Neural progenitor cell (in vitro differentiated cells): Measurements from ENCODE around the gene SNCAIP. TPM values are rescaled to one million over a fixed set of nuclear protein-coding genes. Genes with fewer than 3 reads are reported as not detected.
"Not testable (repeated sequence)": the region's sequence is repeated elsewhere in the genome, so short reads cannot be mapped to it uniquely, and the experiment has no call there.

Experiments used
- DNase-seq: peaks from one replicate; pipeline ENCODE4 v3.0.0-alpha.2; 2016; ENCODE audit warnings: low spot score
- H2AFZ ChIP-seq: fragments of 200-600 bp; sonication (generic); replicated peaks from 2 replicates; pipeline ENCODE4 v1.6.1; 2016; ENCODE audit warnings: antibody characterized with exemption
- H3F3A ChIP-seq: fragments of 200-600 bp; sonication (generic); 2 replicates; pipeline ENCODE4 v1.6.1; 2016; ENCODE audit warnings: antibody characterized with exemption, low read depth
- H3K27ac ChIP-seq: fragments of 200-600 bp; sonication (generic); 2 replicates; pipeline ENCODE4 v1.5.1; 2016; ENCODE audit warnings: mild to moderate bottlenecking
- H3K27me3 ChIP-seq: fragments of 200-600 bp; sonication (generic); 2 replicates; pipeline ENCODE4 v1.6.1; 2016; ENCODE audit warnings: mild to moderate bottlenecking, moderate library complexity
- H3K36me3 ChIP-seq: fragments of 200-600 bp; sonication (generic); 2 replicates; pipeline ENCODE4 v1.5.1; 2016
- H3K4me1 ChIP-seq: fragments of 200-600 bp; sonication (generic); 2 replicates; pipeline ENCODE4 v1.6.1; 2016; ENCODE audit warnings: mixed run types
- H3K4me2 ChIP-seq: fragments of 200-600 bp; sonication (generic); 2 replicates; pipeline ENCODE4 v1.6.1; 2016
- H3K4me3 ChIP-seq: fragments of 200-600 bp; sonication (generic); 2 replicates; pipeline ENCODE4 v1.5.1; 2016
- H3K79me2 ChIP-seq: fragments of 200-600 bp; sonication (generic); 2 replicates; pipeline ENCODE4 v1.6.1; 2016; ENCODE audit warnings: low read depth
- H3K9ac ChIP-seq: fragments of 200-600 bp; sonication (generic); 2 replicates; pipeline ENCODE4 v1.6.1; 2016
- H3K9me3 ChIP-seq: fragments of 200-600 bp; sonication (generic); 2 replicates; pipeline ENCODE4 v1.5.1; 2016; ENCODE audit warnings: low read depth
- H4K20me1 ChIP-seq: fragments of 200-600 bp; sonication (generic); 2 replicates; pipeline ENCODE4 v1.6.1; 2016; ENCODE audit warnings: low read depth
- H3K27ac Mint-ChIP-seq: 3 replicates; pipeline ENCODE4 v1.8.0; 2021; ENCODE audit warnings: mixed read lengths
- H3K27me3 Mint-ChIP-seq: 2 replicates; pipeline ENCODE4 v1.8.0; 2022; ENCODE audit warnings: low read depth, mild to moderate bottlenecking, inconsistent platforms, moderate library complexity, mixed read lengths; ENCODE audit not compliant: insufficient read depth
- H3K36me3 Mint-ChIP-seq: 3 replicates; pipeline ENCODE4 v1.8.0; 2021; ENCODE audit warnings: mixed read lengths
- H3K4me1 Mint-ChIP-seq: 3 replicates; pipeline ENCODE4 v1.8.0; 2021; ENCODE audit warnings: mixed read lengths
- H3K4me3 Mint-ChIP-seq: 3 replicates; pipeline ENCODE4 v1.8.0; 2021; ENCODE audit warnings: mild to moderate bottlenecking, moderate library complexity, mixed read lengths
- H3K9me3 Mint-ChIP-seq: 3 replicates; pipeline ENCODE4 v1.8.0; 2020; ENCODE audit warnings: mixed read lengths
- CTCF ChIP-seq: fragments of 200-600 bp; sonication (generic); IDR thresholded peaks from 2 replicates; pipeline ENCODE4 v1.5.1; 2017; ENCODE audit warnings: antibody characterized with exemption, mild to moderate bottlenecking
- EZH2 ChIP-seq: fragments of 200-600 bp; sonication (generic); IDR thresholded peaks from 2 replicates; pipeline ENCODE4 v1.6.1; 2017; ENCODE audit warnings: antibody characterized with exemption, mild to moderate bottlenecking, moderate library complexity
- EZH2phosphoT487 ChIP-seq: fragments of 200-600 bp; sonication (generic); IDR thresholded peaks from 2 replicates; pipeline ENCODE4 v1.6.1; 2017; ENCODE audit warnings: antibody characterized with exemption
- total RNA-seq: library from RNA; depleted of rRNA; stranded (reverse); fragments of >200 nt; gene quantifications from 2 replicates; pipeline ENCODE4 v1.2.3, GENCODE V29; 2015; ENCODE audit warnings: low replicate concordance

Gene SNCAIP
- total RNA-seq, 1 donor from 2014 or later: 4.8 TPM

DNA sequence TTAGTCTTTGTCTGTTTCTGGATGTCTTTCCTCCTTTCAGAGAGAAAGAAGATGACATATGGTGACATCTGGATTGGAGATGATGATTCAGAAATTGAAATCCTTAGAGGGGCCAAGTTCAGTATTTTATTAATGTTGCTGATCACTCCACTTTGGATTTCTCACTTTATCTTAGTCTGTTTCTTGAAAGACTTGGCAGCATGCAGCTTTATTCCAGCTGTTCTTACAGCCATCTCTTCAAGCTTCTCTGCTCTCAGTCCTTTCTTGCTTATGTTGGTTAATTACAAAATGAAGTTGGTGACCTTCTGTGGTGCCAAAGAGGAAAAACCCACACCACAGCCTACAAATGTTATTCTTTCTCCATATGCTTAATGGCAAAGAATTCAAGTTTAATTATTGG, 62.1 kb downstream of the SNCAIP start:
- no peaks in the 10 kb centered on the region for H3K9me3 Mint-ChIP-seq
- no peak overlapping the region for H3K4me3 Mint-ChIP-seq
- no peaks in the 10 kb centered on the region for H3K4me1 Mint-ChIP-seq

DNA sequence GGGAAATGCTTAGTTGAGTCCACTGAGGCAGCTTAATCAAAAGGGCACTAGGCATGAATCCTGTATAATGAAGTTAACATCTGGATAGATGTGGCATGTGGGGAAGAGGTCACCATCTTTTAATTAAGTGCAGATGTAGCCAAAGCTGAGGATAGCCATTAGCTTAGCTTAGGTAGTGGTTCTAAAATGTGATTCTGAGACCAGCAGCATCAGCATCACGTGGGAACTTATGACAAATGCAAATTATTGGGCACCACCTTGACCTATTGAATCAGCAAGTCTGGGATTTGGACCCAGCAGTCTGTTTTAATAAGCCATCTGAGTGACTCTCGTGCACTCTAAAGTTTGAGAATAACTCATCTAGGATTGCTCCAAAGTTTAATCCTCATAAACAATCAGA, 63.8 kb downstream of the SNCAIP start:
- no peak overlapping the region for H3K27ac ChIP-seq
- no peaks in the 10 kb centered on the region for H3K9me3 ChIP-seq
- H3K9ac ChIP-seq: no peak overlapping the region
- Mint-ChIP-seq H3K4me1 (no peaks in the 10 kb centered on the region), H3K27ac (no peak overlapping the region), H3K36me3 (no peaks in the 10 kb centered on the region), H3K9me3 (no peaks in the 10 kb centered on the region), H3K27me3 (no peaks in the 10 kb centered on the region), H3K4me3 (no peak overlapping the region)
- no peaks in the 10 kb centered on the region for H3K27me3 ChIP-seq
- no peaks in the 10 kb centered on the region for H3K4me1 ChIP-seq
- H3K79me2 ChIP-seq: no peaks in the 10 kb centered on the region
- H3K4me2 ChIP-seq: no peak overlapping the region
- no peaks in the 10 kb centered on the region for H4K20me1 ChIP-seq
- H3K4me3 ChIP-seq: no peak overlapping the region
- H3F3A ChIP-seq: no peaks in the 10 kb centered on the region
- DNase-seq: no peak
- H2AFZ ChIP-seq: no peak overlapping the region
- H3K36me3 ChIP-seq: no peaks in the 10 kb centered on the region
- TF ChIP-seq EZH2phosphoT487 (no peak), CTCF (no peak), EZH2 (no peak)

More for the DNA sequence above, 62.1 kb downstream of the SNCAIP start:
- Histone ChIP-seq H3K4me1 (no peaks in the 10 kb centered on the region), H3K79me2 (no peaks in the 10 kb centered on the region), H3K27me3 (no peaks in the 10 kb centered on the region), H3K9ac (no peak overlapping the region), H3K9me3 (no peaks in the 10 kb centered on the region), H4K20me1 (no peaks in the 10 kb centered on the region), H3F3A (no peaks in the 10 kb centered on the region), H3K36me3 (no peaks in the 10 kb centered on the region), H3K27ac (no peak overlapping the region), H2AFZ (no peak overlapping the region), H3K4me2 (no peak overlapping the region), H3K4me3 (no peak overlapping the region)
- no peak for DNase-seq
- Mint-ChIP-seq H3K36me3 (no peaks in the 10 kb centered on the region), H3K27ac (no peak overlapping the region), H3K27me3 (no peaks in the 10 kb centered on the region)
- TF ChIP-seq EZH2 (no peak), CTCF (no peak), EZH2phosphoT487 (no peak)

DNA sequence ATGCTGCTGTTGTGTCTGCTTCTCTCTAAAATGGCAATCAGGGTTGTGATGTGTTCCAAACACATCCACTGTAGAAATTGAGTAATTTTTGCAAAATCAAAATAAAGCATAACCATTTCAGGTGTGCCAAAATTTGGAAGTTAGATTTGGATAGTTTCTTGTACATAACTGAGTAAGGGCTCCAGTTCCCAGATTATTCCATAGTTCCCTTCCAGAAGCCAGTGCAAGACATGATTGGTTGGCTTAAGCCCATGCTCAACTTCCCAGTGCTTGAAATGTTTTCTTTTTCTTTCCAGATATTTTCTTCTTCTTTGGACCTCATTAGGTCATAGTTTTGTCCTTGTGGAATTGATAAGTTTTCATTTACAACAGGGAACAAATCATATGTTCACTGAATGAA, 64.2 kb downstream of the SNCAIP start:
- H3K79me2 ChIP-seq: no peaks in the 10 kb centered on the region
- H3K9ac ChIP-seq: no peak overlapping the region
- TF ChIP-seq CTCF (no peak), EZH2phosphoT487 (no peak), EZH2 (no peak)
- Mint-ChIP-seq H3K4me1 (no peaks in the 10 kb centered on the region), H3K27me3 (no peaks in the 10 kb centered on the region), H3K36me3 (no peaks in the 10 kb centered on the region), H3K9me3 (no peaks in the 10 kb centered on the region), H3K27ac (no peak overlapping the region), H3K4me3 (no peak overlapping the region)
- H3K4me2 ChIP-seq: no peak overlapping the region
- no peak for DNase-seq
- no peak overlapping the region for H3K4me3 ChIP-seq
- no peak overlapping the region for H2AFZ ChIP-seq
- H3K27me3 ChIP-seq: no peaks in the 10 kb centered on the region
- H3K36me3 ChIP-seq: no peaks in the 10 kb centered on the region
- H3F3A ChIP-seq: no peaks in the 10 kb centered on the region
- H3K27ac ChIP-seq: no peak overlapping the region
- H4K20me1 ChIP-seq: no peaks in the 10 kb centered on the region
- no peaks in the 10 kb centered on the region for H3K4me1 ChIP-seq
- H3K9me3 ChIP-seq: no peaks in the 10 kb centered on the region

- H3K4me1 Mint-ChIP-seq: no peaks in the 10 kb centered on the region
- H3K36me3 Mint-ChIP-seq: no peaks in the 10 kb centered on the region
- no peak overlapping the region for H3K27ac Mint-ChIP-seq
- no peak overlapping the region for H3K4me3 Mint-ChIP-seq
- H2AFZ ChIP-seq: no peak overlapping the region
- H3K27me3 Mint-ChIP-seq: no peaks in the 10 kb centered on the region
- no peaks in the 10 kb centered on the region for H3K9me3 ChIP-seq
- no peaks in the 10 kb centered on the region for H4K20me1 ChIP-seq
- H3K4me2 ChIP-seq: no peak overlapping the region
- no peaks in the 10 kb centered on the region for H3K27me3 ChIP-seq
- no peaks in the 10 kb centered on the region for H3F3A ChIP-seq
- no peaks in the 10 kb centered on the region for H3K4me1 ChIP-seq
- no peak overlapping the region for H3K4me3 ChIP-seq
- no peak overlapping the region for H3K27ac ChIP-seq
- no peak for DNase-seq
- H3K9me3 Mint-ChIP-seq: no peaks in the 10 kb centered on the region
- H3K79me2 ChIP-seq: no peaks in the 10 kb centered on the region
- no peak overlapping the region for H3K9ac ChIP-seq
- no peaks in the 10 kb centered on the region for H3K36me3 ChIP-seq
- no peak for TF ChIP-seq CTCF
- no peak for TF ChIP-seq EZH2phosphoT487
- TF ChIP-seq EZH2: no peak
Measured at GRCh38 chr5:122377026-122377425, 65.0 kb downstream of the SNCAIP start.

- not testable (repeated sequence) for H3K9me3 Mint-ChIP-seq, H3K4me1 Mint-ChIP-seq, H3K79me2 ChIP-seq, H3K4me1 ChIP-seq, H3K27me3 Mint-ChIP-seq, H3K36me3 ChIP-seq, H3K36me3 Mint-ChIP-seq, H3F3A ChIP-seq, H2AFZ ChIP-seq, DNase-seq, H3K9ac ChIP-seq, H3K27ac Mint-ChIP-seq, H3K4me3 Mint-ChIP-seq, H3K27ac ChIP-seq, H3K4me3 ChIP-seq, H3K9me3 ChIP-seq, H3K27me3 ChIP-seq, H4K20me1 ChIP-seq, H3K4me2 ChIP-seq
Measured at GRCh38 chr5:122382938-122383337, 70.9 kb downstream of the SNCAIP start.
